Activated T-cell treated with anti-CD3 and anti-CD28 coated beads, Interleukin-2, amount 50 U/mL, for 48 hours (primary cell): ENCODE measurements around the gene NUP50.

ENCODE experiments used
- DNase-seq, 2 experiments: peaks; one replicate each; pipeline ENCODE4 v3.0.0-alpha.2; 2020

The NUP50 gene

GRCh38 chr22:45233827-45234226, 70.1 kb downstream of the NUP50 start:
- no peak for DNase-seq

GRCh38 chr22:45235101-45235777, 71.5 kb downstream of the NUP50 start:
- DNase-seq, result no peak

GRCh38 chr22:45235851-45236342, 72.2 kb downstream of the NUP50 start:
- DNase-seq, result no peak

- DNase-seq, result no peak
Observed at GRCh38 chr22:45237065-45237990, 73.6 kb downstream of the NUP50 start.
